T-helper 1 cell (primary cell): ENCODE measurements around the gene NFATC1.

Experiments
- DNase-seq, 5 donors: peaks; one replicate each; pipeline ENCODE4 v3.0.0-alpha.2; 2012 to 2020

The NFATC1 gene

GRCh38 chr18:79423211-79424007 is 27.7 kb downstream of the NFATC1 start:
- DNase-seq: no peak

- DNase-seq: no peak
These were observed 28.4 kb downstream of the NFATC1 start for GRCh38 chr18:79424008-79424565.

GRCh38 chr18:79424880-79425568 is 29.3 kb downstream of the NFATC1 start:
- no peak for DNase-seq

GRCh38 chr18:79425569-79425886 is 29.8 kb downstream of the NFATC1 start:
- no peak for DNase-seq

GRCh38 chr18:79426376-79427300 is 30.9 kb downstream of the NFATC1 start:
- DNase-seq: no peak

GRCh38 chr18:79427368-79428225 is 31.9 kb downstream of the NFATC1 start:
- DNase-seq: no peak

- DNase-seq: no peak
These were observed 32.6 kb downstream of the NFATC1 start for GRCh38 chr18:79428287-79428686.

- DNase-seq: no peak
These were observed 33.7 kb downstream of the NFATC1 start for GRCh38 chr18:79429381-79429780.

GRCh38 chr18:79429785-79430281 is 34.1 kb downstream of the NFATC1 start:
- no peak for DNase-seq

- DNase-seq: no peak
These were observed 36.8 kb downstream of the NFATC1 start for GRCh38 chr18:79432376-79433120.

GRCh38 chr18:79433431-79433830 is 37.7 kb downstream of the NFATC1 start:
- no peak for DNase-seq

- DNase-seq: no peak
These were observed 39.1 kb downstream of the NFATC1 start for GRCh38 chr18:79434607-79435401.

- DNase-seq: no peak
These were observed 41.0 kb downstream of the NFATC1 start for GRCh38 chr18:79436556-79437275.

GRCh38 chr18:79438089-79438897 is 42.6 kb downstream of the NFATC1 start:
- no peak for DNase-seq

- DNase-seq: peak in 2 of 5 donors; percentile 14 to 29
These were observed 43.3 kb downstream of the NFATC1 start for GRCh38 chr18:79438898-79439627.

GRCh38 chr18:79439628-79440023 is 43.9 kb downstream of the NFATC1 start:
- DNase-seq: no peak

GRCh38 chr18:79440316-79441110 is 44.8 kb downstream of the NFATC1 start:
- no peak for DNase-seq
